ENCODE results near the gene CNN3. TPM values are rescaled to one million over a fixed set of nuclear protein-coding genes. Genes with fewer than 3 reads are reported as not detected.

Gene CNN3
- total RNA-seq, 4 donors from 2014 or later: 106 to 205 (median 149) TPM

- Histone ChIP-seq H3K27me3 (no peaks in the 10 kb centered on the region), H3K4me3 (no peak overlapping the region), H3K27ac (no peak overlapping the region), H3K36me3 (peaks cover 0 to 74% (median 0%) of the 10 kb centered on the region in 3 donors), H3K9me3 (no peaks in the 10 kb centered on the region), H3K4me1 (peaks cover 0 to 31% (median 3%) of the 10 kb centered on the region in 3 donors)
- no peak for DNase-seq
- TF ChIP-seq POLR2A (IDR thresholded peaks at IDR 0.05) (no peak), CTCF (IDR thresholded peaks at IDR 0.05) (no peak)
- intact Hi-C loops (cut with DNase I): no loop called here
- WGBS, 2 donors: 92 to 94% methylated on average over 7 of the region's 7 CpGs
Measured at GRCh38 chr1:94903280-94904009, 23.5 kb downstream of the CNN3 start.

- Histone ChIP-seq H3K27me3 (no peaks in the 10 kb centered on the region), H3K9me3 (no peaks in the 10 kb centered on the region), H3K4me3 (no peak overlapping the region), H3K27ac (no peak overlapping the region), H3K36me3 (peaks cover 0 to 82% (median 0%) of the 10 kb centered on the region in 3 donors), H3K4me1 (peaks cover 0 to 31% (median 3%) of the 10 kb centered on the region in 3 donors)
- no peak for DNase-seq
- intact Hi-C loops (cut with DNase I): no loop called here
- TF ChIP-seq POLR2A (IDR thresholded peaks at IDR 0.05) (no peak), CTCF (IDR thresholded peaks at IDR 0.05) (no peak)
- WGBS, 2 donors: 84 to 93% methylated on average over 4 of the region's 4 CpGs
Measured at GRCh38 chr1:94901841-94902240, 25.1 kb downstream of the CNN3 start.

- Histone ChIP-seq H3K4me3 (no peak overlapping the region), H3K9me3 (no peaks in the 10 kb centered on the region), H3K36me3 (peaks cover 0 to 92% (median 6%) of the 10 kb centered on the region in 3 donors), H3K4me1 (peaks cover 0 to 14% (median 3%) of the 10 kb centered on the region in 3 donors), H3K27ac (no peak overlapping the region), H3K27me3 (no peaks in the 10 kb centered on the region)
- TF ChIP-seq POLR2A (IDR thresholded peaks at IDR 0.05) (no peak), CTCF (IDR thresholded peaks at IDR 0.05) (no peak)
- 67 to 75% methylated on average over 1 of the region's 1 CpG for WGBS, 2 donors
- intact Hi-C loops (cut with DNase I): no loop called here
- DNase-seq: no peak
Measured at GRCh38 chr1:94899756-94900155, 27.2 kb downstream of the CNN3 start.

- 77 to 83% methylated on average over 7 of the region's 7 CpGs for WGBS, 2 donors
- no peaks in the 10 kb centered on the region for H3K9me3 ChIP-seq
- peaks cover 0 to 5% (median 3%) of the 10 kb centered on the region in 3 donors for H3K4me1 ChIP-seq
- no peaks in the 10 kb centered on the region for H3K27me3 ChIP-seq
- no peak for DNase-seq
- TF ChIP-seq CTCF (IDR thresholded peaks at IDR 0.05): no peak
- no peak for TF ChIP-seq POLR2A (IDR thresholded peaks at IDR 0.05)
- H3K36me3 ChIP-seq: peaks cover 0 to 96% (median 6%) of the 10 kb centered on the region in 3 donors
- intact Hi-C loops (cut with DNase I): no loop called here
- no peak overlapping the region for H3K4me3 ChIP-seq
- no peak overlapping the region for H3K27ac ChIP-seq
Measured at GRCh38 chr1:94898491-94899385, 28.2 kb downstream of the CNN3 start.

- no peak for DNase-seq
- H3K4me1 ChIP-seq: peaks cover 0 to 3% (median 0%) of the 10 kb centered on the region in 3 donors
- intact Hi-C loops (cut with DNase I): no loop called here
- H3K36me3 ChIP-seq: peaks cover 0 to 99% (median 6%) of the 10 kb centered on the region in 3 donors
- no peaks in the 10 kb centered on the region for H3K27me3 ChIP-seq
- no peak overlapping the region for H3K27ac ChIP-seq
- no peak overlapping the region for H3K4me3 ChIP-seq
- 80 to 92% methylated on average over 1 of the region's 1 CpG for WGBS, 2 donors
- H3K9me3 ChIP-seq: no peaks in the 10 kb centered on the region
- TF ChIP-seq CTCF (IDR thresholded peaks at IDR 0.05): no peak
- no peak for TF ChIP-seq POLR2A (IDR thresholded peaks at IDR 0.05)
Measured at GRCh38 chr1:94895518-94895917, 31.4 kb downstream of the CNN3 start.
